Motor neuron (in vitro differentiated cells): ENCODE measurements around the gene SFXN5. TPM values are rescaled to one million over a fixed set of nuclear protein-coding genes. Genes with fewer than 3 reads are reported as not detected.
A peak's percentile ranks its signal among the peaks of the same experiment; 100 is the strongest.

Experiments used
- ATAC-seq, 8 experiments: fragments of 200-7000 bp; cut with Tn5 transposase; replicated peaks in 6 of 8; 2 replicates each; pipeline ENCODE4 v1.8.0; 2021; ENCODE audit warnings: mild to moderate bottlenecking in 8 of 8, moderate library complexity in 8 of 8
- H3K27ac ChIP-seq, 2 donors: fragments of 250-450 bp; sonication (Bioruptor Pico); 2 replicates each; pipeline ENCODE4 v1.9.0; 2021; ENCODE audit warnings: antibody characterized with exemption in 2 of 2, mild to moderate bottlenecking in 2 of 2, moderate library complexity in 1 of 2
- H3K4me1 ChIP-seq, 2 donors: fragments of 250-450 bp; sonication (Bioruptor Pico); replicated peaks in 1 of 2; 2 replicates each; pipeline ENCODE4 v1.6.1; 2021; ENCODE audit warnings: antibody characterized with exemption in 2 of 2, mild to moderate bottlenecking in 2 of 2, moderate library complexity in 1 of 2
- H3K4me3 ChIP-seq, 5 donors: fragments of 250-450 bp; sonication (Bioruptor Pico); 2 replicates each; pipeline ENCODE4 v1.9.0; 2021; ENCODE audit warnings: antibody characterized with exemption in 5 of 5, mild to moderate bottlenecking in 5 of 5, moderate library complexity in 4 of 5
- WGBS, 10 experiments: fragments of 450-650 bp; shearing (Covaris generic); methylation state at CpG; one replicate each; pipeline ENCODE4 v1.0.0; 2022; 5-methylcytosine and 5-hydroxymethylcytosine counted together
- in situ Hi-C, 9 experiments: fragments of 400-800 bp; cut with MboI; loops; one replicate each; pipeline ENCODE4 v1.15.0; 2021; ENCODE audit warnings: low sequenced_read_pairs in 9 of 9, low pct_unique_long_range_greater_than_20kb in 2 of 9; ENCODE audit not compliant: unreplicated experiment in 9 of 9
- total RNA-seq, 8 experiments: library from RNA; unstranded; fragments of 300-600 nt; gene quantifications; 2 replicates each; pipeline versions ENCODE4 v1.2.3 to v1.2.4, GENCODE V29; 2022

SFXN5 gene
- total RNA-seq, 8 experiments from 2014 or later, result 6.4 to 35.6 (median 16.0) TPM

GRCh38 chr2:73031095-73031678 is 40.3 kb downstream of the SFXN5 start:
- Histone ChIP-seq H3K4me3 (no peak overlapping the region), H3K27ac (no peak overlapping the region), H3K4me1 (no peaks in the 10 kb centered on the region)
- ATAC-seq, result no peak
- 71 to 100% (median 87%) methylated on average over 1 to 3 of the region's 3 CpGs; no CpG with 5 or more reads in 3 of the 10 experiments for WGBS, 10 experiments
- in situ Hi-C loops, result no loop called here

- Histone ChIP-seq H3K4me1 (no peaks in the 10 kb centered on the region), H3K27ac (no peak overlapping the region), H3K4me3 (no peak overlapping the region)
- in situ Hi-C loops, result no loop called here
- WGBS, 10 experiments, result 30 to 80% (median 67%) methylated on average over 1 to 7 of the region's 10 CpGs; no CpG with 5 or more reads in 1 of the 10 experiments
- peak in 1 of 8 experiments; percentile 69 for ATAC-seq
These were observed 42.7 kb downstream of the SFXN5 start for GRCh38 chr2:73028841-73029240.

- H3K4me3 ChIP-seq, result no peak overlapping the region
- no peaks in the 10 kb centered on the region for H3K4me1 ChIP-seq
- WGBS, 10 experiments, result 50 to 100% (median 83%) methylated on average over 1 of the region's 1 CpG; no CpG with 5 or more reads in 5 of the 10 experiments
- H3K27ac ChIP-seq, result no peak overlapping the region
- in situ Hi-C loops, result no loop called here
- ATAC-seq, result no peak
These were observed 44.2 kb downstream of the SFXN5 start for GRCh38 chr2:73027340-73027739.

GRCh38 chr2:73023497-73023896 is 48.0 kb downstream of the SFXN5 start:
- ATAC-seq, result no peak
- Histone ChIP-seq H3K27ac (no peak overlapping the region), H3K4me3 (no peak overlapping the region), H3K4me1 (no peaks in the 10 kb centered on the region)
- 100% methylated on average over 1 of the region's 1 CpG; no CpG with 5 or more reads in 9 of the 10 experiments for WGBS, 10 experiments
- in situ Hi-C loops, result no loop called here

GRCh38 chr2:73022024-73022568 is 49.4 kb downstream of the SFXN5 start:
- in situ Hi-C loops, result no loop called here
- 100% methylated on average over 1 to 2 of the region's 4 CpGs; no CpG with 5 or more reads in 7 of the 10 experiments for WGBS, 10 experiments
- no peak for ATAC-seq

GRCh38 chr2:73021371-73022010 is 50.0 kb downstream of the SFXN5 start:
- no peak overlapping the region for H3K27ac ChIP-seq
- WGBS, 10 experiments, result 60 to 100% (median 79%) methylated on average over 1 to 4 of the region's 8 CpGs; no CpG with 5 or more reads in 5 of the 10 experiments
- ATAC-seq, result no peak

More at GRCh38 chr2:73022024-73022568, 49.4 kb downstream of the SFXN5 start:
- Histone ChIP-seq H3K4me3 (no peak overlapping the region), H3K4me1 (no peaks in the 10 kb centered on the region), H3K27ac (no peak overlapping the region)

GRCh38 chr2:73020657-73021370 is 50.7 kb downstream of the SFXN5 start:
- 50 to 96% (median 94%) methylated on average over 2 to 6 of the region's 12 CpGs; no CpG with 5 or more reads in 5 of the 10 experiments for WGBS, 10 experiments
- no peak for ATAC-seq
- H3K4me3 ChIP-seq, result no peak overlapping the region
- no peaks in the 10 kb centered on the region for H3K4me1 ChIP-seq
- in situ Hi-C loops, result no loop called here
- H3K27ac ChIP-seq, result no peak overlapping the region

More at GRCh38 chr2:73021371-73022010, 50.0 kb downstream of the SFXN5 start:
- in situ Hi-C loops, result no loop called here
- H3K4me3 ChIP-seq, result no peak overlapping the region
- no peaks in the 10 kb centered on the region for H3K4me1 ChIP-seq

- no peak overlapping the region for H3K4me3 ChIP-seq
- in situ Hi-C loops, result no loop called here
- no peaks in the 10 kb centered on the region for H3K4me1 ChIP-seq
- no peak for ATAC-seq
- WGBS, 10 experiments, result 60 to 92% (median 76%) methylated on average over 1 to 6 of the region's 8 CpGs; no CpG with 5 or more reads in 4 of the 10 experiments
- H3K27ac ChIP-seq, result no peak overlapping the region
These were observed 51.2 kb downstream of the SFXN5 start for GRCh38 chr2:73020306-73020656.

- Histone ChIP-seq H3K4me1 (no peaks in the 10 kb centered on the region), H3K27ac (no peak overlapping the region), H3K4me3 (no peak overlapping the region)
- WGBS, 10 experiments, result 55 to 100% (median 82%) methylated on average over 2 of the region's 2 CpGs
- in situ Hi-C loops, result no loop called here
- ATAC-seq, result peak in 1 of 8 experiments; percentile 30
These were observed 53.2 kb downstream of the SFXN5 start for GRCh38 chr2:73018188-73018825.

- Histone ChIP-seq H3K27ac (no peak overlapping the region), H3K4me3 (no peak overlapping the region), H3K4me1 (no peaks in the 10 kb centered on the region)
- in situ Hi-C loops, result no loop called here
- WGBS, 10 experiments, result 32 to 97% (median 83%) methylated on average over 2 to 3 of the region's 3 CpGs; no CpG with 5 or more reads in 1 of the 10 experiments
- peak in 1 of 8 experiments; percentile 30 for ATAC-seq
These were observed 57.6 kb downstream of the SFXN5 start for GRCh38 chr2:73013936-73014335.

- no peak overlapping the region for H3K4me3 ChIP-seq
- ATAC-seq, result no peak
- no peak overlapping the region for H3K27ac ChIP-seq
- WGBS, 10 experiments, result 69 to 100% (median 90%) methylated on average over 1 to 3 of the region's 7 CpGs; no CpG with 5 or more reads in 5 of the 10 experiments
- no peaks in the 10 kb centered on the region for H3K4me1 ChIP-seq
- in situ Hi-C loops, result no loop called here
These were observed 62.2 kb downstream of the SFXN5 start for GRCh38 chr2:73009177-73009839.

GRCh38 chr2:73008766-73009135 is 62.8 kb downstream of the SFXN5 start:
- in situ Hi-C loops, result no loop called here
- WGBS, 10 experiments, result 80 to 100% (median 94%) methylated on average over 1 to 9 of the region's 9 CpGs; no CpG with 5 or more reads in 2 of the 10 experiments
- ATAC-seq, result no peak
- no peak overlapping the region for H3K27ac ChIP-seq
- no peaks in the 10 kb centered on the region for H3K4me1 ChIP-seq
- H3K4me3 ChIP-seq, result no peak overlapping the region
